ENCODE measurements around the gene C19orf38.

Gene C19orf38

DNA sequence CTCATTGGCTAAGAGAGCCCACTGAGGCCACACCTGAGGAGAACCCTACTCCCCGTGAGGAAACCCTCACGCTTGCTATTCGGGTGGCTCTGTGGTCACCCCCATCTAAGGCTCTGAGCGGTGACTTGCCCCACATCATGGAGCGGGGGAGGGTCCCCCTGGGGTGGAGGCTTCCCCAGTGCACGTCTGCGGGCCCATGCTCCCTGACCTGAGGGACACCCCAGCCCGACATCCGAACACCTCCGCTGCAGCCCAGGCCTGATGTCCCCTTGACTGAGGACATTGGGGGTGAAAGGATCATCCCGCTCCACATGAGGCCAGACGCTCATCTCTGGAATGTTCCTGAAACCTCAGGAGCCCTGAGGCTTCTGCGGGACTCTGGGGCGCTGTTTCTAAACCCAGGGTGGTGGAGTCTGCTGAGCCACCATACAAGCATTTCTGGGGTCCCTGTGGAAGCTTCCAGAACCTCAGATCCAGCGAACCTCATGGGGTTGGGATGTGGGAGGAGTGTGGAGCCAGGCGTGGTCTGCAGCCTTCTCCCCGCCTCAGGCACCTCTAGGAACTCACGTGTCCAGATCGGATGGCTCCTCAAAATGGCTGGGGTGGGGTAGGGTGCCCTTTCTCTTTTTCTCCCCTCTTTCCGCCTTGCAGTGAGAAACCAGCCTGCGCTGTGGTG, 32.1 kb upstream of the C19orf38 start:
- no peak for DNase-seq (ENCODE audit: extremely low read depth, low read depth)
- TF ChIP-seq, protein P1, sequence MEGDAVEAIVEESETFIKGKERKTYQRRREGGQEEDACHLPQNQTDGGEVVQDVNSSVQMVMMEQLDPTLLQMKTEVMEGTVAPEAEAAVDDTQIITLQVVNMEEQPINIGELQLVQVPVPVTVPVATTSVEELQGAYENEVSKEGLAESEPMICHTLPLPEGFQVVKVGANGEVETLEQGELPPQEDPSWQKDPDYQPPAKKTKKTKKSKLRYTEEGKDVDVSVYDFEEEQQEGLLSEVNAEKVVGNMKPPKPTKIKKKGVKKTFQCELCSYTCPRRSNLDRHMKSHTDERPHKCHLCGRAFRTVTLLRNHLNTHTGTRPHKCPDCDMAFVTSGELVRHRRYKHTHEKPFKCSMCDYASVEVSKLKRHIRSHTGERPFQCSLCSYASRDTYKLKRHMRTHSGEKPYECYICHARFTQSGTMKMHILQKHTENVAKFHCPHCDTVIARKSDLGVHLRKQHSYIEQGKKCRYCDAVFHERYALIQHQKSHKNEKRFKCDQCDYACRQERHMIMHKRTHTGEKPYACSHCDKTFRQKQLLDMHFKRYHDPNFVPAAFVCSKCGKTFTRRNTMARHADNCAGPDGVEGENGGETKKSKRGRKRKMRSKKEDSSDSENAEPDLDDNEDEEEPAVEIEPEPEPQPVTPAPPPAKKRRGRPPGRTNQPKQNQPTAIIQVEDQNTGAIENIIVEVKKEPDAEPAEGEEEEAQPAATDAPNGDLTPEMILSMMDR (IDR thresholded peaks at IDR 0.05; ENCODE audit: low read depth, low read length) = no peak

GRCh38 chr19:10816691-10817090, 31.5 kb upstream of the C19orf38 start:
- TF ChIP-seq, protein P1 (IDR thresholded peaks at IDR 0.05; ENCODE audit: low read depth, low read length) = no peak
- DNase-seq (ENCODE audit: extremely low read depth, low read depth) = no peak

DNA sequence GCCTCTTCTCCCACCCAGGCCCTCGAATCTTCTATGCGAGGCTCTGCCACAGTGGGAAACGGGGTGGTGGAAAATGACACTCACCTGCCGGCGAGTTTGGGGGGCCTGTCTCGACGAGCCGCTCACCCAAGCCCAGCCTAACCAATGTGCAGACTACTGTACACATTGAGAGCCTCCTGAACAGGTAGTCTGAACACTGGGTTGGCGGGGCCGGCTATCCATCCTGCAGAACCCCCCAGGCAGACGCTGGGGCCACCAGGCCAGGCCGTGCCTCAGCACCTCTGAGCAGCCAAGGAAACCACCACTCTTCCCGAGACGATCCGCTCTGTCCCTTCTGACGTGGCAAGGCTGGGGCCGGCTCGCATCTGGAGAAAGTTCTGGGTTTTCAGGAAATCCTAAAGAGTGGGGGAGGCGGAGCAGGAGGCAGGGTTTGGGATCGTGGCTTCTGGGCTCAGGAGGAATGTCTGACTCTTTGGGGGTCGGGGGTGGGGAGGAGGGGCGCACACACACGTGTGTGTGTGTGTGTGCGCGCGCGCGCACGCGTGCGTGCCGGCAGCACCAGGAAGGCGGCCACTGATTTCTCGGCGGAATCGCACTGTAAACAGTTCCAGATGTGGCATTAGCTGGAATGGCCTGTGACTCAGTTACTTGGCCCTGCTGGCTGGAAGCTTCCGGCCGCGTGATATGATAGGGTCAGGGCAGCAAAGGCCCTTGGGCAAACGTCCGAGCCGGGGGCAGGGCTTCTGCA, 30.8 kb upstream of the C19orf38 start:
- DNase-seq (ENCODE audit: extremely low read depth, low read depth) = peak; percentile 98
- TF ChIP-seq, protein P1 (IDR thresholded peaks at IDR 0.05; ENCODE audit: low read depth, low read length) = no peak

- TF ChIP-seq, protein P1 (IDR thresholded peaks at IDR 0.05; ENCODE audit: low read depth, low read length) = no peak
These were observed 29.7 kb upstream of the C19orf38 start for GRCh38 chr19:10818301-10819123.

DNA sequence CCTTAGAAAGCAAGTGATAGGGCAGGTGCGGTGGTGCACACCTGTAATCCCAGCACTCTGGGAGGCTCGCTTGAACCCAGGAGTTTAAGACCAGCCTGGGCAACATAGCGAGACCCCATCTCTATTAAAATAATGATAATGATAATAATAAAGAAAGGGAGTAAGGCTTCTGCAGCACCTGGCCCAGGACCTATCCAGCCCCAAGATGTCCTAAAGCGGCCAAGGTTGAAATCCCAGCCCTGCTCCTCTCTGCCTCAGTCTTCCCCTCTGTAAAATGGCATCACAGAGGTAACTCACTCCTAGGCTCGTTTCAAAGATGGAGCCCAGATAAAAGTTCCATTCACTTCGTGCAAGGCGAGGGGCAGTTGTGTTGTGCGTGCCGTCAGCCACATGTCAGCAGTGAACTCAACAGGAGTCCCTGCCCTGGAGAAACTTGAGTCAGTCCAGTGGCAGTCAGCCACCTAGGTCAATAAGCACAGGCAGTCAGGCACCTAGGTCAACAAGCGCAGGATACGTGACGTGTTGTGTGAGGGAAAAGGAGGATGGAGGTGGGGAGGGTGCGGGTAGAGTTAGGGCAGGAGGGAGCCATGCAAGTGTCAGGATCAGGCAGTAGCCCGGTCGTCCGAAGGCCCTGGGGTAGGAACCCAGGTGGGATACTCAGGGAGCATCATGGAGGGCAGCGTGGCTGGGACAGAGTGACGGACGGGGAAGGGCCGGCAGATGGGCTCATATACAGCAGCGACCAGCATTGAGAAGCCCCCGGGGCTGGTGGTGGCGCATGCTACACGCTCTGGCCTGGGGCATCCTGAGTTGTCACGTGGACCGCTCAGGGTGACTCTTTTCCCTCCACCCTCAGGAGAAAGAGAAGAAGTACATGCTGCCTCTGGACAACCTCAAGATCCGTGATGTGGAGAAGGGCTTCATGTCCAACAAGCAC, 28.8 kb upstream of the C19orf38 start:
- DNase-seq (ENCODE audit: extremely low read depth, low read depth) = no peak
- TF ChIP-seq, protein P1 (IDR thresholded peaks at IDR 0.05; ENCODE audit: low read depth, low read length) = no peak

More at GRCh38 chr19:10818301-10819123, 29.7 kb upstream of the C19orf38 start:
- no peak for DNase-seq (ENCODE audit: extremely low read depth, low read depth)

DNA sequence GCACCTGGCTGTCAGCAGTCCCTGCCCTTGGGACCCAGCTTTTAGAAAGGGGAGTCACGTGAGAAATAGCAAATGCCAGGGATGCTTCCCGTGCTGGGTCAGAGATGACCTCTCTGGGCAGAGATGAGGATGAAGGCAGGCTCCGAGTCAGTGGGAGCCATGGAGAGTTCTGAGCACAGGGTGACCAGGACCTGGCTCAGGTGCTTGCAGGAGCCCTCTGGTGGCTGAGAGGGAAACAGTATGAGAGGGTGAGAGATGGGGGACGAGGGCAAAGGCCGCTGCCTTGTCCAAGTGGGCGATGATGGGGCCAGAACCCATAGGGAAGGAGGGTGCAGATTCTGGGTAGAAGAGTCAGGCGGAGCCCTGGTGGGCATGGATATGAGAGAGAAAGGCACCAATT, 28.0 kb upstream of the C19orf38 start:
- TF ChIP-seq, protein P1 (IDR thresholded peaks at IDR 0.05; ENCODE audit: low read depth, low read length) = peak; percentile 10
- DNase-seq (ENCODE audit: extremely low read depth, low read depth) = no peak

All from AG09319 (cell line).